ENCODE results near the gene G6PD.
"Not testable (repeated sequence)": the region's sequence is repeated elsewhere in the genome, so short reads cannot be mapped to it uniquely, and the experiment has no call there.

G6PD gene

GRCh38 chrX:154515090-154515965, 31.3 kb downstream of the G6PD start:
- DNase-seq (ENCODE audit: low read depth in 2 of 2), result no peak

- no peak for DNase-seq (ENCODE audit: low read depth in 2 of 2)
These were observed 32.9 kb downstream of the G6PD start for GRCh38 chrX:154513716-154514115.

- no peak for DNase-seq (ENCODE audit: low read depth in 2 of 2)
These were observed 33.6 kb downstream of the G6PD start for GRCh38 chrX:154512879-154513553.

- no peak for DNase-seq (ENCODE audit: low read depth in 2 of 2)
These were observed 34.9 kb downstream of the G6PD start for GRCh38 chrX:154511761-154512160.

DNA sequence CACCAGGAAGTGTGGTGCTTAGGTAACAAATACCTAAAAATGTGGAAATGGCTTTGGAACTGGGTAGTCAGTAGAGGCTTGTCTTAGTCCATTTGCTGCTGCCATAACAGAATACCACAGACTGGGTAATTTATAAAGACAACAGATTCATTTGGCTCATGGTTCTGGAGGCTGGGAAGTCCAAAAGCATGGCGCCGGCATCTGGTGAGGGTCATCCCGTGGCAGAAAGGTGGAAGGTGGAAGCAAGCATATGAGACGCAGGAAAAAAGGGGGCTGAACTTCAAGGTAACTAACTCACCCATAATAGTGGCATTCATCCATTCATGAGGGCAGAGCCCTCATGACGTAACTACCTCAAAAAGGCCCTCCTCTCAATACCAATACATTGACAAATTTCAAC, 37.2 kb downstream of the G6PD start:
- DNase-seq (ENCODE audit: low read depth in 2 of 2), result no peak

- DNase-seq (ENCODE audit: low read depth in 2 of 2), result no peak
These were observed 38.3 kb downstream of the G6PD start for GRCh38 chrX:154508384-154508745.

DNA sequence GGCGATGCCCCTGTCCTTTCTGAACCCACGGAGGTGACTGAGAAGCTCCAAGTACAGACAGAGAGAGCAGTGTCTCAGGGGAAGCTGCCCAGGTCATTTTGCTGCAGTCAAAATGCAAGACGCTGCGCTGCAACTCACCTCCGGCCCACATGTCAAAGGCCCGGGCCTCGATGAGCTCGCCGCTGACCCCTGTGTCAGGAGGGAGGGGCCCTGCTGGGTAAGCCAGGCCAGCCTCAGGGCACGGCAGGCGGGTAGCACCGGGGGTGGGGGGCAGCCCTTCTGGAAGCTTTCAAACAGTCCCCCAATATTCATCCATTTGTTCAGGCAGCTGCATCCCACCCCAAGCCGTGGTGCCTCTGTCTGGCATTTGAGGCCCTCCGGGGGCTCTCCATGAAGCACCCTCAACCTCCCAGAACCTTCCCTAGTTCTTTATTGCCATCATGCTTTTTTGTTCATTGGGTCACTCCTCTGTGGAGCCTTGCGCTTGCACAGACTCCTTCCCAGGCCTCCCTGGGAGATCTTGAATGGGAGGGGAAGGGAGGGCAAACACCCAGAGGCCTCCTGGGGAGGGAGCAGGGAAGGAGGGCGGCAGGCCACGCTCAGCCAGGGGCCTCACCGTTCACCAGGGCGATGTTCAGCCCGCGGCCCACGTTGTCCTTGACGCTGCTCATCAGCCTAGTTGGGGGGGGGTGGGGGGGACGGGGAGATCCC, 38.8 kb downstream of the G6PD start:
- no peak for DNase-seq (ENCODE audit: low read depth in 2 of 2)

DNA sequence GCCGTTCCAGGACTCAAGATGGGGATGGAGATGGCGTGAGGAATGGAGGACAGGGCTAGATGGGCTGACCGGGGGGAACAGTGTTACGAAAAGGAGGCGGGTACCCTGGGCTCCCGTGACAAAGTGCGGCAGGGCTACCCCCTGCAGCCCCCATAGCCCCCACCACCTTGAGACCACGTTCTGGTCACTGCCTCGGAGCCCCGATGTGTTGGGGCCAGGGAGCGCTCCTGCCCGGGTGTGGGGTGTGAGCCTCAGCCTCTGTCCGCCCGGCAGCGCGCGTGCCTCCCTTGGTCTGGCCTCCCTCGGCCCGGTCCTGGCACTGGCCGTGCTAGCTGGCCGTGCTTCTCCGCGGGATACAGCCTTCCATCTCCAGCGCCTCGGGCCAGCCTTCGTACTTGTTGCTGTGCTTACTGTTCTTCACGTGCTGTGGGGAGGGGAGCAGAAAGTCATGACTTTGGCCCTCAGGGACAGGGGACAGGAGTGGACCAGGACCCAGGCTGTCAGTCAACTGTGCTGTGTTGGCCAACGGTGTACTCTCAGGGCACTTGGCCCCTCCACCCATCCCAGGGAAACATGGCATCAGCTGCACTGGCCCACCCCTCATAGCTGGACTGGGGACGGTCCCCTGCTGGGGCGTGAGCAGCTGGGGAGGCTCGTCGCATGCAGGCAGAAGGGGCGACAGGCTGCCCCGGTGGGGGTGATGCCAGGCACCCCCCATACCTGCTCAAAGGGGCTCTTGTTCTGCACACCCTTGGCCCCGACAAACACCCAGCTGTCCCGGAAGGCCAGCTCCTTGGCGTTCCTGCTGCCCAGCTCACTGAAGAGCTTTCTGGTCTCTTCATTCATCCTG, 39.9 kb downstream of the G6PD start:
- DNase-seq (ENCODE audit: low read depth in 2 of 2), result no peak

DNA sequence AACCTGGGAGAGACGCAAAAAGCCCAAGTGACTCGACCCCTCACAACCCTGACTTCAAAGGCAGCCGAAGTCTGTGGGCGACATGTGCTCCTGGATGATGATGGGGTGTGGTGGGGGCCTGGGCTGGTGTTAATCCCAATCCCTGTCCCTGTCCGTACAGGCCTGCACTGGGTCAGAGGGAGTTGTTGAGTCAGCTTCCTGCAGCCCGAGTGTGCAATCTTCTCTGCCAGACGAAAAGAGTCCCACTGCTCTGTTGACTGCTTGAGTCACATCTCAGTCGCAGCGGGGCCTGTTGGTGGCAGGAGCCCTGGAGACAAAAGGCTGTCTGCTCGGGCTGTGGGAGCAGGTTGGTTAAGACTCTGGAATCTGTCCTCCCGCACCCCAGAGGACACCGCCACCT, 40.9 kb downstream of the G6PD start:
- DNase-seq (ENCODE audit: low read depth in 2 of 2), result no peak

DNA sequence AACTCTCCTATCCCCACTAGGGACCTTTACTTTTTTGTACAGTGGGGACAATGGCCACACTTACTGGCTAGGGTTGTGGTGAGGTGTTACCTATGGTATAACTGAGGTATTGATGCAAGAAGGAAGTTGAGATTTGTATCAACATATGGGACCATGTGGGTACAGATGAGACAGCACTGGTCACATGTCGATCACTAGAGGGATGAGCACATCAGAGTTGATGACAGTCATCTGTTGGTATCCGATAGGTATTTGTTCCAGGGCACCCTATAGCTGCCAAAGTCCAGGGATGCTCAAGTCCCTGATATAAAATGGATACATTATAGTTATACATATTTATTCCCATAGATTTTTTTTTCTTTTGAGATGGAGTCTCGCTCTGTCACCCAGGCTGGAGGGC, 43.7 kb downstream of the G6PD start:
- DNase-seq (ENCODE audit: low read depth in 2 of 2), result no peak

- DNase-seq (ENCODE audit: low read depth in 2 of 2), result no peak
These were observed 44.5 kb downstream of the G6PD start for GRCh38 chrX:154502098-154502497.

GRCh38 chrX:154501423-154501822, 45.2 kb downstream of the G6PD start:
- not testable (repeated sequence) for DNase-seq (ENCODE audit: low read depth in 2 of 2)

GRCh38 chrX:154496591-154497137, 50.0 kb downstream of the G6PD start:
- not testable (repeated sequence) for DNase-seq (ENCODE audit: low read depth in 2 of 2)

GRCh38 chrX:154495472-154495922, 51.1 kb downstream of the G6PD start:
- no peak for DNase-seq (ENCODE audit: low read depth in 2 of 2)

GRCh38 chrX:154494715-154495114, 51.9 kb downstream of the G6PD start:
- no peak for DNase-seq (ENCODE audit: low read depth in 2 of 2)

DNA sequence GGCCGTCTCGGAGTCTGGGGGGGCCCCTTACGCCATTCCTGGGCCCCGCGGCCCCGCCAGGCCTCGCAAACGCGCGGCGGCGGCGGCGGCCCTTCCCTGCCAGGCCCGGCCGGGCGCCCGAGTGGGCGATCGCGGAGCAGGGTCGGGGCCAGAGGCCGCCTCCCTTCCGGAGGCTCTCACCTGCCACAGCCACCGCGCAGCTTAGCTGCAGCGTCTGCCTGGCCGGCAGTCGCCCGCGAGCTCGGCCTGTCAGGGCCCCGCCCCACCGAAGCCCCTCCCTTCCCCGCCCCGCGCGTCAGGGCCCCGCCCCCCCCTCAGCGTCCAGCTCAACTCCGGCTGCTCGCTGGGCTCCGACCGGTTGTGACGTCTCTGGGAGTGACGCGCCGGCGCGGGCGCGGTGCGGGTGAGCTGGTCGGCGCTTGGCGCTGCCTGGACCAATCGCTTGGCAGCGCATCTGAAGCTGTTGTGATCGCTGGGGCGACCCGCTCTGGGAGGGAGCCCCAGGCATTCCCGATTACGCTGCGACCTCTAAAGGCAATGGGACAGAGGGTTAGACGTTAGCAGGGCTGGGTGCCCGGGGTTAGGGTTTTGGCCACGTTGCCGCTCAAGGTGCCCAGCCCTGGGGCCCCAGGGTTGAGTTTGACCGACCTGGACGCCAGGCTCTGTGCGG, 56.1 kb downstream of the G6PD start, which contains the start of gene SLC10A3:
SLC10A3 (minus strand) TSS at position 216 of the 670 bp plus-strand sequence. CDS start 1,689 bp downstream, outside the sequence.
- peak; percentile 84 to 89 for DNase-seq (ENCODE audit: low read depth in 2 of 2)

- DNase-seq (ENCODE audit: low read depth in 2 of 2), result peak in 1 of 2 donors; percentile 5
These were observed 56.6 kb downstream of the G6PD start for GRCh38 chrX:154490021-154490413.

DNA sequence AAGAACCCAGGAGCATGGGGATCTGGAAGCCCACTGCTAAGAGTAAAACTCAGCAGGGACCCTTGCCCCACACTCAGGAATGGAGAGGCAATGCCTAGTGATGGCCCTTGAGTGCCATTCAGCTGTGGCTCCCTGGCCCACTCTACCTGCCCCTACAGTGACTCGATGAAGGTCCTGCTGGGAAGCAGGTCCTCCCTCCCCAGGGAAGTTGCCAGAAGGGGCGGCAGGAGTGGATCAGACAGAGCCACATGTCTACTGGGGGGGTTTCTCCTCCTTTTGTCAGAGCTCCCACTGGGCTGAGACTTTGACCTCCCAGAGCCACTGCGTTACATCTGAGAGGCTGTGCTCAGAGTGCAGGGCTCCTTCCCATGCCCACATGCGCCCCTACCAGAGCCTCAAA, 57.5 kb downstream of the G6PD start:
- DNase-seq (ENCODE audit: low read depth in 2 of 2), result no peak

DNA sequence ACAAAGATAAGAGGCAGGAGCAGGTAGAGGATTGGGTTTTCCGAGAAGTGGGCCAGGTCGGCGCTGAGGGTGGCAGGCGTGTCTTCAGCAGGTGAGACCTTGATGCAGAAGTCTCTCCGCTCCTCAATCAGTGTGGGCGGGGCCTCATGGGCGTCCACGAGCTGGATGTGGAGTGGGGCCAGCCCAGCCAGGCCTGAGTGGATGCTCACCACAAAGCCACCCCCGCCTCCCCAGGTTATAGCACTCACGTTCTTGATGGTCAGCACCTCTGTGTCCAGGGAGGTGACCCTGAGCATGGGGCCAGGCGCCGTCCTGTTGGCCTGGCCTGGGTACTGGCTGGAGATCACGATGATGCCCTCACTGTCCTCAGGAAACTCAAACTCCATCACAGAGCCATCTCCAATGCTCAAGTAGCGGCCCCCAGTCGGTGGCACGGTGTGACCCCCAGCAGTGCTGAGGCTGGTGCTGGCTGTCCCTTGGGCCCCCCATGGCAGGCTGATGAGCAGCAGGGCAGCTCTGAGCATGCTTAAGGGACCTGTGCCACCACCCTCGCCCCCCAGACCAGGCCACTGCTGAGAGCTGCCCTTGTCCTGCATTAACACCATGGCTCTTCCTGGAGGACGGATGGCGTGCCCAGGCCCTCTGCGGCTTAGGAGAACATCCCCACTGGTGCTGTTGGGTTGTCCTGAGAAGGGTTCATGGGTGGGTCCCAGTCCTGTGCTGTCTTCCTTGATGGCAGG, 58.1 kb downstream of the G6PD start:
- no peak for DNase-seq (ENCODE audit: low read depth in 2 of 2)
